Epithelial cell of proximal tubule (primary cell): ENCODE results near the gene NHS. TPM values are rescaled to one million over a fixed set of nuclear protein-coding genes. Genes with fewer than 3 reads are reported as not detected.
A peak's percentile ranks its signal among the peaks of the same experiment; 100 is the strongest.

Experiments
- DNase-seq: peaks from one replicate; pipeline ENCODE4 v3.0.0-alpha.2; 2011; ENCODE audit warnings: low read depth
- H3K4me3 ChIP-seq: 2 replicates; pipeline ENCODE4 v1.5.1; 2011; ENCODE audit warnings: low read depth, mild to moderate bottlenecking, low read length
- total RNA-seq: library from RNA; depleted of rRNA; stranded (reverse); fragments of >200 nt; gene quantifications from 2 replicates; pipeline ENCODE4 v1.2.3, GENCODE V29; 2015
- TF ChIP-seq, protein P1 (sequence below): conservative IDR thresholded peaks from 2 replicates; pipeline ENCODE4 v1.5.1; 2012; ENCODE audit warnings: low read depth, mild to moderate bottlenecking, low read length

Gene NHS
- total RNA-seq, 1 donor from 2014 or later: 7.6 TPM

DNA sequence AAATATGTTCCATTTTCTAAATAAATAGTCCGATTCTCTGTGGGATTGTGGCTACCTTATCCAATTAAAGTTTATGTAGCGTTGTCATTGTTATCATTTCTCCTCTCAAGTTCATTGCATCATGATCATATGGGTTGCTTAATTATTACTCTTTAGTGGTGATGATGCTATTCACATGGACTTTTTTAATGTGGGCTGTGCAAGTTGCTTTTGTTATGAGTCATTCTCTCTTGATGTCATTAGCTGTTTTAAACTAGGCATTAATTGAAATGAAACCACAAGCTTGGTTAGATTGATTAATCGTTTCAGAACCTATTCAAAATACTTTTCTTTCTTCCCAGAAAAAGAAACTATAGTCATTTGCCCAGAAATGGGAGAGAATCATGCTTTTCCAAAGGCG is 38.2 kb downstream of the NHS start:
- TF ChIP-seq, protein P1, sequence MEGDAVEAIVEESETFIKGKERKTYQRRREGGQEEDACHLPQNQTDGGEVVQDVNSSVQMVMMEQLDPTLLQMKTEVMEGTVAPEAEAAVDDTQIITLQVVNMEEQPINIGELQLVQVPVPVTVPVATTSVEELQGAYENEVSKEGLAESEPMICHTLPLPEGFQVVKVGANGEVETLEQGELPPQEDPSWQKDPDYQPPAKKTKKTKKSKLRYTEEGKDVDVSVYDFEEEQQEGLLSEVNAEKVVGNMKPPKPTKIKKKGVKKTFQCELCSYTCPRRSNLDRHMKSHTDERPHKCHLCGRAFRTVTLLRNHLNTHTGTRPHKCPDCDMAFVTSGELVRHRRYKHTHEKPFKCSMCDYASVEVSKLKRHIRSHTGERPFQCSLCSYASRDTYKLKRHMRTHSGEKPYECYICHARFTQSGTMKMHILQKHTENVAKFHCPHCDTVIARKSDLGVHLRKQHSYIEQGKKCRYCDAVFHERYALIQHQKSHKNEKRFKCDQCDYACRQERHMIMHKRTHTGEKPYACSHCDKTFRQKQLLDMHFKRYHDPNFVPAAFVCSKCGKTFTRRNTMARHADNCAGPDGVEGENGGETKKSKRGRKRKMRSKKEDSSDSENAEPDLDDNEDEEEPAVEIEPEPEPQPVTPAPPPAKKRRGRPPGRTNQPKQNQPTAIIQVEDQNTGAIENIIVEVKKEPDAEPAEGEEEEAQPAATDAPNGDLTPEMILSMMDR: no peak
- peak overlapping the region; percentile 16 for H3K4me3 ChIP-seq
- DNase-seq: peak; percentile 88

DNA sequence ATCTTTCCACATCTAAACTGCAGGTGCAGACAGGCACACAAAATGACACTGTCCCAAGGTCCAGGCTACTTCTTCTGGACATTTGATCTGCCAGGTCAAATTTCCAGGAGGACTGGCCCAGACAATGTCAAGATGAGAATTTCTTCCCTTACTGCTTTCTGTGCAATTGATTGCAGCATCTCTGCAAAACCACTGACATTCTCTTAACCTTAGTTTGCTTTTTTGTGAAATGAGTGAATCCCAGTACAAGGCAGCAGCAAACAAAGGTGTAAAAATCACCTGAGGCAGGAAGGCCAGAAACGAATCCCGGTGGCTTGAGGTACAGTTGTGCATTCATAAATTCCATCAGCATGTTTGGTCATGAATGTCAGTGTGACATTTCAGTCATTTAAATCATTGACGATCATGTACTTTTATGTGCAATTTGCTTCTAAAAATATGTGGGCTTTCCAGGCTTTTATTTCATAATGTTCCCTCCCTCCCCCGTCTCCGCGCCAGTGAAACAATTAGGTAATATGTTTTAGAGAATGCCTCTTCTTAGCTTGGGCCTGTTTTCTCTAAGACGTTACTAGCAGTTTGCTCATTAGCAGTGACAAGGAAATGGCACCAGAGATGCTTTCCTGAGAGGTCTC is 39.1 kb downstream of the NHS start:
- H3K4me3 ChIP-seq: no peak overlapping the region
- no peak for DNase-seq
- TF ChIP-seq, protein P1: no peak

DNA sequence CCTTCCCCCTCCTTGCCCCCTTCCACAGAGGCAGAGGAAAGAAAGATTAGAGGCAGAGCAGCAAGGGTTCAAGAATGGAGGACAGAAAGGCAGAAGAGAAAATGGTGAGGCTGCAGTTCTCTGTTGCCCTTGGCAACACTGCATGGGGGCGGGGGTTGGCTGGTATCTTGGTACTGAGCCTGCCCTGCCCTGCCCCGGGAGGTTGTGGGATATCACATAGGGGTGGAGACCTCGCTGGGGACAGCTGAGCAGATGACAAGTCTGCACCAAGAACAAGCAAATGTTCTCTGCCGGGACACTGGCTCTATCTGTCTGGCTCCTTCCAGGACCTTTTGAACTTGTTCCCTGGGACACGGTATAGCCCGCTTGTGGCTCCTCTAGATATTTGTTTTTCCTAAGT is 39.8 kb downstream of the NHS start:
- no peak for DNase-seq
- TF ChIP-seq, protein P1: no peak
- H3K4me3 ChIP-seq: no peak overlapping the region

DNA sequence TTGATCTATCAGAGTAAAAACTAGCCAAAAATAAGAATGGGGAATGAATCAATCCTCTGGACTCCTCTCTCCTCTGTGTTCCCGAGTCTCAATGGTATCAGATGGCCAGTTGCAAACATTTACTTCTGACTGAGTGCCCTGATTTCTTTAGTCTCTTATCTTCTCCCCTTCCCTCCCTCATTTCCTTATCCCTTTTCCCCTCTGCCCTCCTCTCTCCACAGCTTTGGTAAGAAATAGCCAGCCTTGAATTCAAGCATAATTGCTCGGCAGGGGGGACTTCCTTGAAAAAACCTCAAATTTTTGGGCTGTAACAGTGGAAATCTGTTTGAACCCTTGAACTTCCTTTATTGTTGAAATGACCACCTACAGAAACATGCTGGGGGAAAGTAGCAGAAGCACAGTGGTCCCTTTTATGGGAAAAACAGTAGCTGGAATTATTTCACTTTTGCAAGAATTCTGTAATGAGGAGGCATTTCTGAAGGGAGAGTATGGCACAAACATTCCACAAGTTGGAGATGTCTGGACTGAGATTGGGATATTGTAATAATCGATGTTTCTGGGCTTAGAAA is 40.3 kb downstream of the NHS start:
- TF ChIP-seq, protein P1: no peak
- H3K4me3 ChIP-seq: no peak overlapping the region
- no peak for DNase-seq

DNA sequence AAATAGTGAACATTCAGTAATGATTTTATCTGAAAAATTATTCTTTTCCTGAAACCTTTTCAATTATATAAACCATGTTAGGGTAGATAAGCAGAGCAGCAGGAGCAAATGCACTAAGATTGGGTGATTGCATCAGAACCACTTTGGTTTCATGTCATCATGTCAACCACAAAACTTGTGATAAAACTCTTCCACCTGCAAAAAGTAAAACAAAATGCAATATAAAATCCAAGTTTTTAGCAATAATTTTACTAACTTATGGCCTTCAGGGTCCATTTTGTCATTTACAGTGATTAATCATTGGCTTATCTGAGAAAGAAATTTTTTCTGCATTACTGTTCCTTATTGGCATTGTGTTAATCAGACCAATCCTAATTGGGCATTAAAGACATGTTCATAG is 42.4 kb downstream of the NHS start:
- DNase-seq: no peak
- TF ChIP-seq, protein P1: no peak
- no peak overlapping the region for H3K4me3 ChIP-seq

DNA sequence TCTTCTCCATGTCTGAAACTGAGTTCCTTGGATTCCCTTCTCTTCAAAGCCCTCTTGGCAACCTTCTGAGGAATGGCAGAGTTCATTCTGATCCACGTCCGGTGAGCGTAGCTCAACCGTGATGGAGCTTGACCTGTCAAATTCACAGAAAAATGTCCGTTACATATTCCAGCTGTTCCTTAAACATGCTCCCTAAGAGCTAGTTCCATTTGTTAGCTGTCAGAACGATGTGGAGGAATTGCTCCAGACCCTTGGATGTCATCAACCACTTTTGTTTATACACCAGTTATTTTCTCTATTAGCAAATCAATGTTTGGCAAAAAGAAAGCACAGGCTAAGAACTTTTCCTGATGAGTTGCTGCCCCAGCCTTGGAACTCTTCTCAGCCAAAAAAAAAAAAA is 50.1 kb downstream of the NHS start:
- no peak overlapping the region for H3K4me3 ChIP-seq
- TF ChIP-seq, protein P1: no peak
- DNase-seq: no peak

DNA sequence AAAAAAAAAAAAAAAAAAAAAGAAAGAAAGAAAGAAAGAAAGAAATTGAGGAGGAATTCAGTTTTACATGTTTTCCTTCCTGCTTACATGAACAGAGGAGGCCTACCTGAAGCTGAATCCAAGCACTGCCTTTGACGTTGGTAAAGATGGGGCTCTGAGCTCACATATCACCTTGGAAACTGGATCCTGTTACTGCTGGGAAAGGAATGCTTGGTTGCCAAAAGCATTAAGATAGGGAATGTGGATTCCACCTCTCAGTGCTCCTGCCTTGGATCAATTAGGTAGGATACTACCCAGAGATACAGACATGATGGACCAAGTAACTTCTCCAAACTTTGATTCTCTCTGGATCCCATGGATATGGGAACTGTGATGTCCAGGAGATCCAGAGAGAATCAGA is 50.6 kb downstream of the NHS start:
- DNase-seq: no peak
- TF ChIP-seq, protein P1: no peak
- H3K4me3 ChIP-seq: no peak overlapping the region
